ENCODE results near the gene ADAM15.

DNA sequence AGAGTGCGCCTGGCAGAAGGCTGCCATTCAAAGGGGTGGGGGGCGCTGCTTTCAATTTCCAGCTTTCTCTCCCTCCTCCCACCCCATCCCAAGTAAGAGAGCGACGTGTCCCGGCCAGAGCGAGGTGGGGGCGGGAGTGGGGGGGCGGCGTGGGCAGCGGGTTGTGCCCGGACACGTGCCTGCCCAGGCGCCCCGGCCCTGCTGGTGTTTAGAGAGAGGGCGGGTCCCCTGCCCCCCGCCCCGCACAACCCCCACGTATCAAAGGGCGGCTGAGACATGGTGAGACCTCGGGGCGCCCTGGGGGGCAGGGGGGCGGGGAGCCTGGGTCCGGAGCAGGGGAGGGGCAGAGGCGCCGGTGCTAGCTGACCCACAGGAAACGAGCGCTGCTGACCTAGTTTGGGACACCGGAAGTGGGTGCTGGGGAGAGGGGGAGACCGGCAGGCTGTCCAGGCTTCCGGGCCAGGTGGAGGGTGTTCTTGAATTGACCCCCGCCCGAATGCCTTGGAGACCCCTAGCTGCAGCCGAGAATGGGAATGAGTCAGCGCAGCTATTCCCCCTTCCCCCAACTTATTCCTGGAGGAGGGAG, 47.3 kb upstream of the ADAM15 start:
- TF ChIP-seq TARDBP (IDR thresholded peaks at IDR 0.05) (no peak), ARNT (IDR thresholded peaks at IDR 0.05) (no peak), BHLHE40 (IDR thresholded peaks at IDR 0.05; ENCODE audit: borderline replicate concordance) (no peak), SUZ12 (IDR thresholded peaks at IDR 0.05) (no peak), FOXK2 (IDR thresholded peaks at IDR 0.05) (no peak), CTBP1 (IDR thresholded peaks at IDR 0.05; ENCODE audit: borderline replicate concordance) (no peak), FOXA1 (IDR thresholded peaks at IDR 0.05) (no peak), SP1 (IDR thresholded peaks at IDR 0.05) (no peak), FOXM1 (IDR thresholded peaks at IDR 0.05; ENCODE audit: borderline replicate concordance) (no peak)

Measured in HEK293T (cell line).